ENCODE data around the gene C9orf85.

The C9orf85 gene, protein sequence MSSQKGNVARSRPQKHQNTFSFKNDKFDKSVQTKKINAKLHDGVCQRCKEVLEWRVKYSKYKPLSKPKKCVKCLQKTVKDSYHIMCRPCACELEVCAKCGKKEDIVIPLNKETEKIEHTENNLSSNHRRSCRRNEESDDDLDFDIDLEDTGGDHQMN
- total RNA-seq: 6.0 to 6.4 (median 6.2) reads per million in 3 donors

DNA sequence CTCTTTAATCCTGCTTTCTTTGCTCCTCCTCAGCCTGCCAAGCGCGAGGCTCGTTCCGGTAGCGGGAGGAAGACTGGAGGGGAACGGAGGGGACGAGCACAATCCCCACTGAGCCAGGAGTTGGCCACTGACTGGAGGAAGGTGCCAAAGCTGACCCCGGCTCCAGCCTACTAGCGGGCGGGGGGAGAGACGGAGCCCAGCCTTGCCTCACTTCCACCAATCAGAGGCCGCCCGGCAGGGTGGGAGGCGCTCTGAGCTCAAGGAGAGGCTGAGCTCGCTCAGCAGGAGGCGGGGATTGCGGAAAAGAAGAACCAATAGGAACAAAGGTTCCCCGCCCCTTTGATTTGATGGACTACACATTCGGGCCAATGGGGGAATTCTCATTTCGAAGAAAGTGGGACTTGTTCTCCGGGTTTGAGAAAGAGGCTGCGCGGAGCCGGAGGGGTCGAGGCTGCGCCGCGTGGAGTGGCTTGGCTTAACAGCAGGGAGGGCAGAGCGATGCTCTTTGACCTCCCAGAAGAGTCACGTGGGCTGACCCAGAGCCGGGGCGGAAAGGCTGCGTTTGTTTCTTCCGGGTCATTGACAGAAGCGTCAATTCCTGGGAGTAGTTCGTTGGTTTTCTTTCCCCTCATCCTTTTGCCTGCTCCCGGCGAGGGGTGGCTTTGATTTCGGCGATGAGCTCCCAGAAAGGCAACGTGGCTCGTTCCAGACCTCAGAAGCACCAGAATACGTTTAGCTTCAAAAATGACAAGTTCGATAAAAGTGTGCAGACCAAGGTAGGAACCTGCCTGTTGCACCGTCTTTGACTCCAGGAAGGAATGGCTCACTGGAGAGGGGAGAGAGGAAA lies at the start of gene C9orf85, which contains the start of gene ABHD17B:
Gene C9orf85 (plus strand): TSS at position 579 of the 847 bp plus-strand sequence. CDS start 96 bp downstream, at position 675.
Gene ABHD17B (minus strand): TSS at position 133 of the 847 bp plus-strand sequence. CDS start 36,113 bp downstream, outside the sequence.
- Histone ChIP-seq H3K27ac (ENCODE audit: insufficient read depth, low read length, poor library complexity, severe bottlenecking) (peak within 1 kb of the TSS; percentile 74), H3K9me3 (ENCODE audit: control insufficient read depth, low read length) (no peaks in the 10 kb centered on the region), H3K4me1 (ENCODE audit: control insufficient read depth, insufficient read depth, low read length, poor library complexity, severe bottlenecking) (peaks cover 5% of the 10 kb centered on the region), H3K4me3 (ENCODE audit: insufficient read depth, low read depth, low read length, poor library complexity, severe bottlenecking) (peak within 1 kb of the TSS; percentile 89), H3K36me3 (ENCODE audit: control insufficient read depth, insufficient read depth, low read length) (no peaks in the 10 kb centered on the region), H3K27me3 (replicated peaks; ENCODE audit: control insufficient read depth, insufficient read depth, low read length, poor library complexity, severe bottlenecking) (no peaks in the 10 kb centered on the region)
- DNase-seq: peak; percentile 90 to 97 (median 96)

DNA sequence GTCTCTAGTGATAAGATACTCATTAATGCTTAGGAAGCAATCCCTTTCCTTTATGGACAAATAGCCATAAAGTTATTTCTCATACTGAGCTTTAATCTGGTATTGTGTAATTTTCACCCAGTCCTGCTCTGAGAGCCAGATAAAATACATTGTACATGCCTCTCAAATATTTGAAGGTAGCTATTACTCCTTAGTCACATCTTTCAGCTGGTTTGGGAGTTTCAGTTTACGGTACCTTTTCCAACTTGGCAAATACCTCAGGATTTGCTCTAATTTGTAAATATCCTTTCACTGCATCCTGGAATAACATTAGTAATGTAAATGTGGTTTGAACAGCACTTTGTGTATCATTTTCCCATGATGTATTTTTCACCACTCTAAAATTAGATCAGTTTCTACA lies 47.8 kb upstream of the C9orf85 start:
- Histone ChIP-seq H3K9me3 (ENCODE audit: control insufficient read depth, low read length) (no peaks in the 10 kb centered on the region), H3K4me3 (ENCODE audit: insufficient read depth, low read depth, low read length, poor library complexity, severe bottlenecking) (no peak overlapping the region), H3K27me3 (replicated peaks; ENCODE audit: control insufficient read depth, insufficient read depth, low read length, poor library complexity, severe bottlenecking) (no peaks in the 10 kb centered on the region), H3K27ac (ENCODE audit: insufficient read depth, low read length, poor library complexity, severe bottlenecking) (no peak overlapping the region), H3K4me1 (ENCODE audit: control insufficient read depth, insufficient read depth, low read length, poor library complexity, severe bottlenecking) (no peaks in the 10 kb centered on the region), H3K36me3 (ENCODE audit: control insufficient read depth, insufficient read depth, low read length) (peaks cover 3% of the 10 kb centered on the region)
- no peak for DNase-seq

DNA sequence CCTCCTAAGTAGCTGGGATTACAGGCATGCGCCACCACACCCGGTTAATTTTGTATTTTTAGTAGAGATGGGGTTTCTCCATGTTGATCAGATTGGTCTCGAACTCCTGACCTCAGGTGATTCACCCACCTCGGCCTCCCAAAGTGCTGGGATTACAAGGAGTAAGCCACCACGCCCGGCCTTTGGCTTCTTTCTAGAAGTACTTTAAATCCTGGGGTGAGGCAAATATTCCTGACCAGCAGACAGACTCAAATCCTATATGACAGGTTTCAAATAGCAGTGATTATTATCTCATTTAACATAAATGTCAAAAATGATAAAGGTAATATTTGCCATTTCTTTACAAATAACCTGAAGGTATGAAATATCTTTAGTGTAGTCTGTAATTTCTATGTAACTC lies 36.1 kb upstream of the C9orf85 start:
- Histone ChIP-seq H3K36me3 (ENCODE audit: control insufficient read depth, insufficient read depth, low read length) (no peaks in the 10 kb centered on the region), H3K27me3 (replicated peaks; ENCODE audit: control insufficient read depth, insufficient read depth, low read length, poor library complexity, severe bottlenecking) (no peaks in the 10 kb centered on the region), H3K27ac (ENCODE audit: insufficient read depth, low read length, poor library complexity, severe bottlenecking) (no peak overlapping the region), H3K9me3 (ENCODE audit: control insufficient read depth, low read length) (peaks cover 16% of the 10 kb centered on the region), H3K4me1 (ENCODE audit: control insufficient read depth, insufficient read depth, low read length, poor library complexity, severe bottlenecking) (no peaks in the 10 kb centered on the region), H3K4me3 (ENCODE audit: insufficient read depth, low read depth, low read length, poor library complexity, severe bottlenecking) (no peak overlapping the region)
- no peak for DNase-seq

DNA sequence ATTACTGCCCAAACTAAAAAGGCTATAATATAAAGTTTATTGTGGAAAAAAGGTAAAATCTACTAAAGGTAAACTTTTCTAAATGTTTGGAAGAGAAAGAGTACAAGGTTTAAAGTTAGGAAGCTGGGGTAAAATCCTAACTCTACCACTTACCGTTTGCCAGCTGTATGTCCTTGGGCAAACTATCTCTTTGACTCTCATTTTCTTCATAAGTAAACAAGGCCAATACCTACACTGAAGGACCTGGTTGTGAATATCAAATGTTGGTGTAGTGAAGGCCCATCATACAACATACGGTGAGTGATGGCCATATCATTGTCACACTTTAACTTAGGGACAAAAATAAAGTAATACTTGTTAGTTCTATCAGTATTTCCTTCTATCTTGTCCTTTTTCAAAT lies 35.3 kb upstream of the C9orf85 start:
- H3K36me3 ChIP-seq (ENCODE audit: control insufficient read depth, insufficient read depth, low read length): no peaks in the 10 kb centered on the region
- H3K27ac ChIP-seq (ENCODE audit: insufficient read depth, low read length, poor library complexity, severe bottlenecking): no peak overlapping the region
- no peaks in the 10 kb centered on the region for H3K4me1 ChIP-seq (ENCODE audit: control insufficient read depth, insufficient read depth, low read length, poor library complexity, severe bottlenecking)
- H3K4me3 ChIP-seq (ENCODE audit: insufficient read depth, low read depth, low read length, poor library complexity, severe bottlenecking): no peak overlapping the region
- no peaks in the 10 kb centered on the region for H3K27me3 ChIP-seq (replicated peaks; ENCODE audit: control insufficient read depth, insufficient read depth, low read length, poor library complexity, severe bottlenecking)
- H3K9me3 ChIP-seq (ENCODE audit: control insufficient read depth, low read length): peaks cover 16% of the 10 kb centered on the region
- DNase-seq: no peak

DNA sequence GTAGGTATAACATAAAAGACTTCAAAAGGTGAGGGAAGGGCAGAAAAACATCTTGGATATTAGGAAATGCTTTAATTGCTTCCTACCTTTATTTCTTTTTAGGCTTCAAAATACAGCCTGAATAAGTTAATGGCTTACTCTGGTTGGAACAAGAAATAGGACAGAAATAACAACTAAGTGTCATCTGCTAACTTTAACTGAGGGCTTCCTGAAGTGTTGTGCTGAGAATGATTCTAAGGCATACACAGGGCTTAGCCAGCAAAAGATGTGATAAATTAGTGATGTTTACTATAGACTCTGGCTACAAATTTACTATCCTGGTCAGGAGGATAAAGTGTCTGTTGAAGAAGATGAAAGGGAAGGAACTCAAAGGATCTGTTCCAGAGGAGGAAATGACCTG lies 34.6 kb upstream of the C9orf85 start:
- no peak for DNase-seq
- Histone ChIP-seq H3K4me1 (ENCODE audit: control insufficient read depth, insufficient read depth, low read length, poor library complexity, severe bottlenecking) (no peaks in the 10 kb centered on the region), H3K9me3 (ENCODE audit: control insufficient read depth, low read length) (peaks cover 16% of the 10 kb centered on the region), H3K27me3 (replicated peaks; ENCODE audit: control insufficient read depth, insufficient read depth, low read length, poor library complexity, severe bottlenecking) (no peaks in the 10 kb centered on the region), H3K36me3 (ENCODE audit: control insufficient read depth, insufficient read depth, low read length) (no peaks in the 10 kb centered on the region), H3K27ac (ENCODE audit: insufficient read depth, low read length, poor library complexity, severe bottlenecking) (no peak overlapping the region), H3K4me3 (ENCODE audit: insufficient read depth, low read depth, low read length, poor library complexity, severe bottlenecking) (no peak overlapping the region)

DNA sequence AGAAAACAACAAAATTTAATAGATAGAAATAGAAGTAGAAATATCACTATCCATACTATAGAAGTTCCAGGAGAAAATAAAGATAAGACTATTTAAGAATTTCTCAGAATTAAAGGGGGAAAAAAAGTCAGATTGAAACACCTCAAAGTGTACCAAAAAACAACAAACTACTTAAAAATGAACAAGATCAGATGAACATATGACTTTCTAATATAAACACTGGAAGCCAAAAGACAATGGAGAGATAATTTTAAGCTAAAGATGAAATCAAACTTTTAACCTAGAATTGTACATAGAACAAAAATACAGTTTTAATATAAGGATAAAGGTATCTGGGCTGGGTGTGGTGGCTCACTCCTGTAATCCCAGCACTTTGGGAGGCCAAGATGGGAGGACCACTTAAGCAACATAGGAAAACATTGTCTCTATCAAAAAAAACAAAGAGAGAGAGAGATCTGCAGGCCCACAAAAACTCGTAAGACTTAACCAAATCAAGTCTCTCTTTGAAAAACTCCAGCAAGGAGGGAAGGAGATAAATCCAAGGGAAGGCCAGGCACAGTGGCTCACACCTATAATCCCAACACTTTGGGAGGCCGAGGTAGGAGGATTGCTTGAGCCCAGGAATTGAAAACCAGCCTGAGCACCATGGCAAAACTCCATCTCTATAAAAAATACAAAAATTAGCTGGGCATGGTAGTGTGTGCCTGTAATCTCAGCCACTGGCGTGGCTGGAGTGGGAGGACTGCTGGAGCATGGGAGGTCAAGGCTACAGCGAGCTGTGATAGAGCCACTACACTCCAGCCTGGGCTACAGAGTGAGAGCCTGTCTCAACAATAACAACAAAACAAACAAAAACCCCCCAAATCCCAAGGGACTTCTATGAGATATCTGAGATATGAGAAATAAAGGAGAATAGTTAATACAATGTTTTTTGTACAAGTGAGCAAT lies 32.8 kb upstream of the C9orf85 start:
- no peak overlapping the region for H3K4me3 ChIP-seq (ENCODE audit: insufficient read depth, low read depth, low read length, poor library complexity, severe bottlenecking)
- H3K36me3 ChIP-seq (ENCODE audit: control insufficient read depth, insufficient read depth, low read length): no peaks in the 10 kb centered on the region
- H3K9me3 ChIP-seq (ENCODE audit: control insufficient read depth, low read length): peaks cover 16% of the 10 kb centered on the region
- no peaks in the 10 kb centered on the region for H3K4me1 ChIP-seq (ENCODE audit: control insufficient read depth, insufficient read depth, low read length, poor library complexity, severe bottlenecking)
- H3K27ac ChIP-seq (ENCODE audit: insufficient read depth, low read length, poor library complexity, severe bottlenecking): no peak overlapping the region
- H3K27me3 ChIP-seq (replicated peaks; ENCODE audit: control insufficient read depth, insufficient read depth, low read length, poor library complexity, severe bottlenecking): no peaks in the 10 kb centered on the region
- no peak for DNase-seq

DNA sequence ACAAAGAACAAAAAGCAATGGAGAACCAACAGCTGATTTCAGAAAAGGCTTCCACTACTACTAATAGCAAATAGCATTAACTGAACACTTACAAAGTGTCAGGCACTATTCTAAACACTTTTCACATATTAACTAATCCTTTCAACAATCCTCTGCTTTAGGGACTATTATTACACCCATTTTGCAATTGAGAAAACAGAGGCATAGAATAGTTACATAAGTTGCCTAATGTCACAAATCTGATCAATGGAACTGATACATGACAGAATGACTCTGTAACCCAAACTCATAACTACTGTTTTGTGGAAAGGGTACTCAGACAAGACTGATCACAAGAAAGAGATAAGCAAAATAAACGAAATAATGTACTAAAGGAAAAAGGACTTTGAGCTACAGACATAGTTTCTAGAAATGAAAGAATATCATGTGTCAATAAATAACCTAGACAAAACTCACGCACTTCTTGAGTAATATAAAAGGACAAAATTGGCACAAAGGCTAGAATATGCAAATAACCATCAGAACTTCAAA lies 31.7 kb upstream of the C9orf85 start:
- no peak for DNase-seq
- H3K4me3 ChIP-seq (ENCODE audit: insufficient read depth, low read depth, low read length, poor library complexity, severe bottlenecking): no peak overlapping the region
- no peak overlapping the region for H3K27ac ChIP-seq (ENCODE audit: insufficient read depth, low read length, poor library complexity, severe bottlenecking)
- no peaks in the 10 kb centered on the region for H3K4me1 ChIP-seq (ENCODE audit: control insufficient read depth, insufficient read depth, low read length, poor library complexity, severe bottlenecking)
- peaks cover 16% of the 10 kb centered on the region for H3K9me3 ChIP-seq (ENCODE audit: control insufficient read depth, low read length)
- H3K36me3 ChIP-seq (ENCODE audit: control insufficient read depth, insufficient read depth, low read length): no peaks in the 10 kb centered on the region
- no peaks in the 10 kb centered on the region for H3K27me3 ChIP-seq (replicated peaks; ENCODE audit: control insufficient read depth, insufficient read depth, low read length, poor library complexity, severe bottlenecking)

DNA sequence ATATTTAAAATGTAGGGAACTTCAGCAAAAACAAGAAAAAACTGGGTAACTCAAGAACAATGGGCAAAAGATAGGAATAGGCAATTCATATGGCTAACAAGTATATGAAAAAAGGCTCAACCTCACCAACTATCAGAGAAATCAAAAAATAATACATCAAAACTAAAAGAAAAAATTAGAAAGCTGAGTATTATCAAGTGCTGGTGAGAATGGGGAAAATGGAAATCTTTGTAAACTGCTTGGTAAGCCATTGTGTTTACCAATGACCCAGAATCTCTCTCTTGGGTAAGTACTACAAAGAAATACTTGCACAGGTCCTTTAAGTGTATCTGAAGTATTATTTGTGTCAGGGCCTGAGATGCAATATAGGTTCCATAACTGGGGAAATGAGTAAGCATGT lies 27.4 kb upstream of the C9orf85 start:
- Histone ChIP-seq H3K9me3 (ENCODE audit: control insufficient read depth, low read length) (peaks cover 5% of the 10 kb centered on the region), H3K4me1 (ENCODE audit: control insufficient read depth, insufficient read depth, low read length, poor library complexity, severe bottlenecking) (no peaks in the 10 kb centered on the region), H3K27ac (ENCODE audit: insufficient read depth, low read length, poor library complexity, severe bottlenecking) (no peak overlapping the region), H3K27me3 (replicated peaks; ENCODE audit: control insufficient read depth, insufficient read depth, low read length, poor library complexity, severe bottlenecking) (no peaks in the 10 kb centered on the region), H3K4me3 (ENCODE audit: insufficient read depth, low read depth, low read length, poor library complexity, severe bottlenecking) (no peak overlapping the region), H3K36me3 (ENCODE audit: control insufficient read depth, insufficient read depth, low read length) (no peaks in the 10 kb centered on the region)
- no peak for DNase-seq

DNA sequence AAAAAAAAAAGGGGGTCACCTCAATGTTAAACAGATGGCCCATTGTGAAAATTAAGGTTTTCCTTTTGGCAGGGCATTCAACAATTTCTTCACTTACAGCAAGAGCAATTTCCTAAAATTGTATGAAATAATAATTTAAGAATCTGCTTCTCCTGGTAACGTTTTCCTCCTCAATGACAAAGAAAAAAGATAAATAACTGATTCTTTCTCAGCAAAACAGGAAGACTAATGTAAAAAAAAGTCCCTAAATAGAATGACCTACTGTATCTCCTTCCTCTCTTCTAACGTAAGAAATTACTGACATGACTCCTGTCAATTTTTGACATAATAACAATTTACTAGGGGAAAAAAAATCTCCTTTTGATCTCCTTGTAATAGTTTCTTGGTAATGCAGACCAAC lies 26.0 kb upstream of the C9orf85 start:
- no peak overlapping the region for H3K4me3 ChIP-seq (ENCODE audit: insufficient read depth, low read depth, low read length, poor library complexity, severe bottlenecking)
- H3K4me1 ChIP-seq (ENCODE audit: control insufficient read depth, insufficient read depth, low read length, poor library complexity, severe bottlenecking): no peaks in the 10 kb centered on the region
- no peaks in the 10 kb centered on the region for H3K27me3 ChIP-seq (replicated peaks; ENCODE audit: control insufficient read depth, insufficient read depth, low read length, poor library complexity, severe bottlenecking)
- no peaks in the 10 kb centered on the region for H3K36me3 ChIP-seq (ENCODE audit: control insufficient read depth, insufficient read depth, low read length)
- H3K9me3 ChIP-seq (ENCODE audit: control insufficient read depth, low read length): no peaks in the 10 kb centered on the region
- no peak for DNase-seq
- H3K27ac ChIP-seq (ENCODE audit: insufficient read depth, low read length, poor library complexity, severe bottlenecking): no peak overlapping the region

Measured in effector memory CD4-positive, alpha-beta T cell (primary cell).